ENCODE data around the gene DPH7.
"Not testable (repeated sequence)": the region's sequence is repeated elsewhere in the genome, so short reads cannot be mapped to it uniquely, and the experiment has no call there.

DPH7 gene

GRCh38 chr9:137578518-137579258 is at the start of gene DPH7:
Gene DPH7, minus strand, starts transcription at chr9:137578925. Its CDS starts 148 bp downstream, at chr9:137578777.
- peak; percentile 79 for DNase-seq

- not testable (repeated sequence) for DNase-seq
Observed at GRCh38 chr9:137627406-137627805, 48.7 kb upstream of the DPH7 start.

GRCh38 chr9:137626464-137626863 is 47.7 kb upstream of the DPH7 start:
- DNase-seq, result no peak

DNA sequence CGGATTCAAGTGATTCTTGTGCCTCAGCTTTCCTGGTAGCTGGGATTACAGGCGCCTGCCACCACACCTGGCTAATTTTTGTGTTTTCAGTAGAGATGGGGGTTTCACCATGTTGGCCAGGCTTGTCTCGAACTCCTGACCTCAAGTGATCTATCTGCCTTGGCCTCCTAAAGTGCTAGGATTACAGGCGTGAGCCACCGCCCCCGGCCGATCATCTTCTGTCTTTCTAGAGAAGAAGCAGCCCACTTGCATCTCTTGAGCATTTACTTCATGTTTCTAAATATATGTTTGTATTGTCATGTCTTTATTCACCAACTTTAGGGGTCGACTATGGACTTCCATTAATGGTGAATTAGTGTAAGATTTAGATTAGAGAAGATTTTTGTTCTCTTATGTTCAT is 43.5 kb upstream of the DPH7 start:
- DNase-seq, result not testable (repeated sequence)

GRCh38 chr9:137621131-137621757 is 42.5 kb upstream of the DPH7 start:
- DNase-seq, result no peak

- DNase-seq, result no peak
Observed at GRCh38 chr9:137620581-137620980, 41.9 kb upstream of the DPH7 start.

DNA sequence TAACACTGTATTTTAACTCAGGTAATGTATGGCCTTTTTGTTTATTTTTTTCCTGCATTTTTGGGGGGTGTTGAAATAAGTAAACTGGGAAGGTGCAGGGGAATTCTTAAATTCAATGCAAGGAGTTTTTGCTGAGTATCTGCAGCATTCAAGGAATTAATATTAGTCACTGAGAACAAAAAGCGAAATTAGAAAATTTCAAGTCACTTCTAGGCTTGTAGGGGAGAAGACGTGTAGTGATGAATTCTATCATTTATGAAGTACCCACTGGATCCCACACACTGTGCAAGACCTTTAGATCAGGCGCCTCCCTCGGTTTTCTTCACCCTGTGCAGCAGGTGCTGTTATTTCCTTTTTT is 41.3 kb upstream of the DPH7 start:
- DNase-seq, result no peak

DNA sequence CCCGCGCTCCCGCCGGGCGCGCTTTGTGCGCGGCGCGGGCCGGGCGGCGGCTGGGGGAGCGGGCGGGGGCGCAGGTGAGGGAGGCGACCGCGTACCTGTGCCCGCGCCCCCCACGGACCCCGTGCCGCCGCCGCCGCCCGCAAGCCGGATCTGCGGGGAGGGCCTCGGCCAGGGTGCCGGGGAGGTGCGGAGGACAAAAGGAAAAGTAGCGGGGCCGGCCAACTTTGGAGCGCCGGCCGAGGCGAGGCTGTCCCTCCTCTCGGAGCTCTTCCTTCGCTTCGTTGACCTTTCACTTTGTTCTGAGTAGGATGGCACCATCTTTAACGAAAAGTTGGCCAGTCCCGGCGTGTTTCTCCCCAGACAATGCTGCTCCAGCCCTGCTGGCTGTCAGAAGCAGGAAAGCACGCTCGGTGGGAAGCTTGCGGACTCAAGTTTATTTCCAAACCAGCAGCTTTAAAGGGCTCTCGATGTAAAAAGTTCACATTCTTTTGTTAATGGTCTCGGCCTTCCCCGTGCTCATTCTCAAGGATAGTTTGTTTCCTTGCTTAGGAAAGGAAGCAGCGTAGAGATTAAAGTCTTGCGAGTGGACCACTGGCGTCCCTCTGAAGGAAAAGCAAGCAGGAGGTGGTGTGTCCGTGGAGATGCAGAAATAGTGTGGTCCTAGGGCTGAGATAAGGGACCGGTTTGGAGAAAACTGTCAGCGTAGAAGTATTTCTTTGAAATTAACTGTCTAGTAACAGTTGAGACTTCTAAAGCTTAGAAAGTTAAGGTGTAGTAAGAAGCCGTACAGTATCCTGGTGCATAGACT is 40.7 kb upstream of the DPH7 start:
- no peak for DNase-seq

- peak; percentile 52 for DNase-seq
Observed at GRCh38 chr9:137618105-137619067, 39.7 kb upstream of the DPH7 start, which contains the start of gene EHMT1. Gene EHMT1, plus strand, starts transcription at chr9:137619005. Its CDS starts 24 bp downstream, at chr9:137619029.

- no peak for DNase-seq
Observed at GRCh38 chr9:137615387-137615871, 36.7 kb upstream of the DPH7 start.

- DNase-seq, result no peak
Observed at GRCh38 chr9:137614631-137615386, 36.1 kb upstream of the DPH7 start.

DNA sequence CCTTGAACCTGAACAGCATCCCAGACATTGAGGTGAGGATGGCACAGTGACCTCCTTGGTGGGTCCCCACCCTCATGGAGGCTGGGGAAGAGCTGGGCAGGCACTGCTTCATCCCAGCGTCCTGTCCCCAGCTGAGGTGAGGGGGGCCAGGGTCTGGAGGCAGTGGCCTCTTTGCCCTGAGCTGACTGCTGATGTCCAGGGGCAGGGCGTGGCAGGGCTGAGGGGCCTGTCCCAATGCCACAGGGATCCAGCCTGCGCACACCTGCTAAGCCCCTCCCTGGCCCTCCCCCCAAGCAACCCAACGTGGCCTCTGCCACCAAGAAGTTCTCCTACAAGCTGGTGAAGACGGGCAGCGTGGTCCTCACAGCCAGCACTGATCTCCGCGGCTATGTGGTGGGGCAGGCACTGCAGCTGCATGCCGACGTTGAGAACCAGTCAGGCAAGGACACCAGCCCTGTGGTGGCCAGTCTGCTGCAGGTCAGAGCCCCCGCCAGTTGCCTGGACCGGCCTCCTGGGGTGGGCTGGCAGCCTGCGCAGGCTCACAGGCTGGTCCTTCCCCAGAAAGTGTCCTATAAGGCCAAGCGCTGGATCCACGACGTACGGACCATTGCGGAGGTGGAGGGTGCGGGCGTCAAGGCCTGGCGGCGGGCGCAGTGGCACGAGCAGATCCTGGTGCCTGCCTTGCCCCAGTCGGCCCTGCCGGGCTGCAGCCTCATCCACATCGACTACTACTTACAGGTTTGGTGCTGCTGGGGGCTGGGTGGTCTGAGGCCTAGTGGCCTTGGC is 35.2 kb upstream of the DPH7 start:
- DNase-seq, result no peak

DNA sequence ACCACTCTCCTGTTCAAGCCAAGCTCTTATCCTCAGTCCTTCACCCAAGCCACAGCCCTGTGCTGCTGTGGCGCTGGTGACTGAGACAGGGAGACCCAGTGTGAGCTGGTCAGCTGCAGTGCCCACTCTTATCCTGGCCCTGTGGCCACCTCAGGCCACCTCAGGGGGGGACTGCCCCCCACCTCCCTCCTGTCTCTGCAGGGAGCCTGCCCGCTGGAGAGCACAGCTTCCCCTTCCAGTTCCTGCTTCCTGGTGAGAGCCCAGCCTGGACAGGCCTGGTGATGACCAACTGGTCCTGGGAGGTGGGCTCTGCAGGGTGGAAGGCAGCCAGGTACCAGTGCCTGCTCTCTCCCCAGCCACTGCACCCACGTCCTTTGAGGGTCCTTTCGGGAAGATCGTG is 34.5 kb upstream of the DPH7 start:
- no peak for DNase-seq

DNA sequence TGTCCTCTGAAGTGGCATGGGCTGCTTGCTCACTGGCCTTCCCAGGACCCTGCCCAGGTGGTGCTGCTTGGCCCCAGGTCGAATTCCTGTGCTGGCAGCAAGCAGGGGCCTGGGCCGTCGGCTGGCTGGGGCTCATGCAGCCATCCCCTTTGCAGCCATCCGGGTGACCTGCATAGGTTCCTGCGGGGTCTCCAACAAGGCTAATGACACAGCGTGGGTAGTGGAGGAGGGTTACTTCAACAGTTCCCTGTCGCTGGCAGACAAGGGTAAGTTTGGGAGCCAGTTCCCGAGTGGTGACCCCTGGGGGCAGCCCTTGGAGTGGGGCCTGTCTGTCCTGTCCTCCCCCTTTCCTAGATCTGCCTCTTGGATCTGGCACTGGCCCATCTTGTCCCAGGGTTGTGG is 34.0 kb upstream of the DPH7 start:
- DNase-seq, result no peak

DNA sequence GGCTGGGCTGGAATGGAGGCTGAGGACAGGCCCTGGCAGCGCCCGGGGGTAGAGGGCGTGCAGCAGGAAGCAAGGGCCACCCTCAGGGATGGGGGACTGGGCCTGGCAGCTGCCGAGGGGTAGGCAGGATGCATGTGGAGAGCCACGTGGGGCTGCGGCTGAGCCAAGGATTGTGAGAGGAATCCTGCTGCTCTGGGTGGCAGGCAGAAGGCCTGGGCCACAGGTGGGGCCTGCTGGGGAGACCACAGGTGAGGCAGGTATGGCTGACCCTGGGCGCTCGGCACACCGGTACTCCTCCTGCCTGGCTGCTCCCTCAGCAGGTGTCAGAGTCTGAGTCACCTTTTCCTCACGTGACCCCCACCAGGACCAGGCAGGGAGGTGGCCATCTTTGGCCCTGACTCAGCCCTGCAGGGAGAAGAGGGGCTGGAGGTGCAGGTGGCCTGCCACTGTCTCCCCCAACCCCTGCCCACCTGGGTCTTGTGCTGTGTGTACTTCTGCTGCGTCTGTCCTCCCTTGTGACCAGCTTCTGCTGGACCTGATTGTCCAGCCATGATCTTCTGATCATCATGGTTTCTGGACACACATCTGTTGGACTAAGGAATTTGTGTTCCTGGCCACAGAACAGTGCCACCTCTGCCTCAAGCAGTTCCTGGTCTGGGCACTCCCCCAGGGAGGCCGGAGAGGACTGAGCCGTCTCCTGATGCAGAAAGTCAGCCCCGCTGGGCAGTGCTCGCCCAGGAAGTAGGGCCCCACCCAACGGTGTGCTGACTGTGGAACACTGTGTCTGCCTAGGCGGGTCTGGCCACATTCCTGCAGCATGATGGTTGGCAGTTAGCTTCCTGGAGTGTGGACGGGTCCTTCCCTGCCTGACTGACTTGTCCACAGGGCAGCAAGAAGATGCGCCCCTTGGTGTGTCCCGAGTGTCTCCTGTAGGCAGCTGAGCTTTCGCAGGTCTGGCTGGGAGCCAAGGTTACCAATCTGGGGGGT is 33.2 kb upstream of the DPH7 start:
- DNase-seq, result no peak

- no peak for DNase-seq
Observed at GRCh38 chr9:137610944-137611343, 32.2 kb upstream of the DPH7 start.

- DNase-seq, result no peak
Observed at GRCh38 chr9:137607141-137607857, 28.6 kb upstream of the DPH7 start.

GRCh38 chr9:137606734-137607138 is 28.0 kb upstream of the DPH7 start:
- no peak for DNase-seq

Measured in NCI-H1694 (cell line).